Gastrocnemius medialis (tissue), 4 donors: ENCODE results near the gene CENPU. TPM values are rescaled to one million over a fixed set of nuclear protein-coding genes. Genes with fewer than 3 reads are reported as not detected.

Experiments
- ATAC-seq, 2 donors: fragments of 150-250 bp; one replicate each; pipeline ENCODE4 v1.9.1; 2016
- DNase-seq, 2 donors: peaks; one replicate each; pipeline ENCODE4 v3.0.0-alpha.2; 2019
- H3K27ac ChIP-seq, 4 donors: fragments of 200-600 bp; sonication (generic); 1 replicate in 1 of 4; 2 replicates in 3 of 4; pipeline ENCODE4 v1.5.1; 2016 to 2018; ENCODE audit warnings: mild to moderate bottlenecking in 2 of 4, moderate library complexity in 1 of 4
- H3K27me3 ChIP-seq, 3 donors: fragments of 200-600 bp; sonication (generic) in 2 of 3; 1 replicate in 1 of 3; 2 replicates in 2 of 3; pipeline versions ENCODE4 v1.5.1 to v1.6.0; 2016 to 2019; ENCODE audit warnings: mild to moderate bottlenecking in 1 of 3, moderate library complexity in 1 of 3
- H3K36me3 ChIP-seq, 2 donors: fragments of 200-600 bp; sonication (generic) in 1 of 2; one replicate each; pipeline ENCODE4 v1.5.1; 2017 to 2018
- H3K4me1 ChIP-seq, 2 donors: fragments of 200-600 bp; sonication (generic) in 1 of 2; one replicate each; pipeline ENCODE4 v1.5.1; 2016 to 2017; ENCODE audit warnings: mild to moderate bottlenecking in 2 of 2
- H3K4me3 ChIP-seq, 4 donors: fragments of 200-600 bp; sonication (generic) in 3 of 4; 1 replicate in 1 of 4; 2 replicates in 3 of 4; pipeline ENCODE4 v1.5.1; 2016 to 2019; ENCODE audit warnings: mild to moderate bottlenecking in 2 of 4
- H3K9me3 ChIP-seq, 3 donors: fragments of 200-600 bp; sonication (generic) in 2 of 3; 1 replicate in 1 of 3; 2 replicates in 2 of 3; pipeline ENCODE4 v1.5.1; 2016 to 2019
- POLR2A ChIP-seq, 2 donors: fragments of 450-650 bp; IDR thresholded peaks; one replicate each; pipeline ENCODE4 v1.6.1; 2017; ENCODE audit warnings: antibody characterized with exemption in 2 of 2, mild to moderate bottlenecking in 2 of 2, moderate library complexity in 2 of 2
- in situ Hi-C, 4 donors: fragments of 200-750 bp; cut with MboI; loops; one replicate each; pipeline versions ENCODE4 v1.15.0 to v1.8.0; 2017; ENCODE audit warnings: low sequenced_read_pairs in 4 of 4
- intact Hi-C: fragments of 100-400 bp; cut with DNase I; formaldehyde crosslinking; loops from one replicate; pipeline ENCODE4 v1.15.1; 2023; ENCODE audit warnings: low total_unique reads
- total RNA-seq, 4 donors: library from RNA; depleted of rRNA; stranded (reverse); fragments of >200 nt; gene quantifications; one replicate each; pipeline versions ENCODE4 v1.1.0 to v1.2.3, GENCODE V29; 2016
- TF ChIP-seq, protein P1 (sequence below), 5 experiments: fragments of 450-650 bp in 3 of 5; fragments of 200-600 bp in 2 of 5; sonication (generic) in 2 of 5; IDR thresholded peaks in 4 of 5; conservative IDR thresholded peaks in 1 of 5; 1 replicate in 4 of 5; 2 replicates in 1 of 5; pipeline ENCODE4 v1.5.1; 2016 to 2019; ENCODE audit warnings: antibody characterized with exemption in 5 of 5, mild to moderate bottlenecking in 3 of 5, moderate library complexity in 3 of 5

Gene CENPU
- total RNA-seq, 4 donors from 2014 or later, result 0.75 to 2.7 (median 2.2) TPM; not detected in 1

DNA sequence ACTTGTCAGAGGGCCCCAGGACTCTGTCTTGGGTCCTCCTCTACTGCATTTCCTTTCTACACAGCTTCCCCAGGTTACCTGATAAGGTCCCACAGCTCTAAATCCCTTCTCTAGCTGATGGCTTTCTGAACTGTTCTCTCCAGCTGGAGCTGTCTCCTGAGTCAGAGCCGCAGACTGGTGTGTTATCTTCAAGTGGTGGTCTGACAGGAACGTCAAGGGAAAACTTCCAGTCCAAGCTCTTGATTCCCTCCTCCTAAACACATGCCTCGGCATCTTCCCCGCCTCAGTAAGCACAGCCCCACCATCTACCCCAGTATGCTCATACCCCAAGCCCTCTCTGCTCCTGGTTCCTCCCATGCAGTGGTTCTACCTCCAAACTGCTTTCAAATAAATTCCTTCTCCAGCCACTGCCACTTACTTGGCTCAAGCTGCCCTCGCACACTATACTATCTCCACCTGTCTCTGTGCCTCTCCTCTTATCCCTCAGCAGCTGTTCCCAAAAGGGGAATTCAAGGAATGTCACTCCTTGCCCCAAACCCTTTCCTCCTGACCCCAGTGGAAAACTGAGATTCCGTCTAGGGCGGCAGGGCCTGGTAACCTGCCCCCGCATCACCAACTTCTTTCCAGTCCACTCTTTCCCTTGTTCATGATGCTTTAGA lies 17.2 kb upstream of the CENPU start:
- TF ChIP-seq, protein P1, sequence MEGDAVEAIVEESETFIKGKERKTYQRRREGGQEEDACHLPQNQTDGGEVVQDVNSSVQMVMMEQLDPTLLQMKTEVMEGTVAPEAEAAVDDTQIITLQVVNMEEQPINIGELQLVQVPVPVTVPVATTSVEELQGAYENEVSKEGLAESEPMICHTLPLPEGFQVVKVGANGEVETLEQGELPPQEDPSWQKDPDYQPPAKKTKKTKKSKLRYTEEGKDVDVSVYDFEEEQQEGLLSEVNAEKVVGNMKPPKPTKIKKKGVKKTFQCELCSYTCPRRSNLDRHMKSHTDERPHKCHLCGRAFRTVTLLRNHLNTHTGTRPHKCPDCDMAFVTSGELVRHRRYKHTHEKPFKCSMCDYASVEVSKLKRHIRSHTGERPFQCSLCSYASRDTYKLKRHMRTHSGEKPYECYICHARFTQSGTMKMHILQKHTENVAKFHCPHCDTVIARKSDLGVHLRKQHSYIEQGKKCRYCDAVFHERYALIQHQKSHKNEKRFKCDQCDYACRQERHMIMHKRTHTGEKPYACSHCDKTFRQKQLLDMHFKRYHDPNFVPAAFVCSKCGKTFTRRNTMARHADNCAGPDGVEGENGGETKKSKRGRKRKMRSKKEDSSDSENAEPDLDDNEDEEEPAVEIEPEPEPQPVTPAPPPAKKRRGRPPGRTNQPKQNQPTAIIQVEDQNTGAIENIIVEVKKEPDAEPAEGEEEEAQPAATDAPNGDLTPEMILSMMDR (IDR thresholded peaks at IDR 0.05 in 4 of 5, conservative IDR thresholded peaks at IDR 0.05 in 1 of 5), result no peak
- no peak for TF ChIP-seq POLR2A (IDR thresholded peaks at IDR 0.05)
- in situ Hi-C loops, result loop anchor here in 2 of 4 donors (10.0 to 25.0 kb wide), 2 partner anchors 64 to 386 kb away; partner anchors contain the start of gene SLC25A4 (in 1 of the 2)
- peak overlapping the region; percentile 74 to 85 (median 78) for H3K27ac ChIP-seq
- no peaks in the 10 kb centered on the region for H3K27me3 ChIP-seq
- intact Hi-C loops, result loop anchor here (5.0 kb wide), 1 partner anchor 41 kb away; no protein-coding TSS in a partner anchor
- no peaks in the 10 kb centered on the region for H3K9me3 ChIP-seq
- peaks cover 45 to 54% of the 10 kb centered on the region in 2 donors for H3K4me1 ChIP-seq
- H3K36me3 ChIP-seq, result peaks cover 0 to 19% of the 10 kb centered on the region in 2 donors
- ATAC-seq (no peak), DNase-seq (no peak)
- no peak overlapping the region for H3K4me3 ChIP-seq

DNA sequence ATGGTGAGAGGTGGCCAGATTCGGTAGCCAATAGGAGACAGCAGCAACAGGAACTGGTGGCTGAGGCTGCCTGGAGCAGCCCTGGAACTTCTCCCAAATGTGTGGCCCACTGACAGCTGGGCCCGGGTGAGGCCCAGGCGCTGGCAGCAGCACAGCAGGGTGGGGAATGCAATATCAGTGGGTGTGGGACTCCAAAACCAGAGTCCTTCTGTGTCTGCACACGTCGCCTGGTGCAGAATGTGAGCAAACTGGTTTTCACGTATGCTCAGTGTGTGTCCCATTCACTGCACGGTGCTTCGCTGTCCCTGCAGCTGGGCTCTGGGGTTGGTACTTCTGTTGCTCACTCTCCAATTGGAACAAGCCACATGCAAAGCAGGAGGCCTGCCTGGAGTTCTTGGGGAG lies 14.4 kb upstream of the CENPU start:
- Histone ChIP-seq H3K27ac (peak overlapping the region; percentile 74 to 85 (median 79)), H3K4me3 (no peak overlapping the region)

DNA sequence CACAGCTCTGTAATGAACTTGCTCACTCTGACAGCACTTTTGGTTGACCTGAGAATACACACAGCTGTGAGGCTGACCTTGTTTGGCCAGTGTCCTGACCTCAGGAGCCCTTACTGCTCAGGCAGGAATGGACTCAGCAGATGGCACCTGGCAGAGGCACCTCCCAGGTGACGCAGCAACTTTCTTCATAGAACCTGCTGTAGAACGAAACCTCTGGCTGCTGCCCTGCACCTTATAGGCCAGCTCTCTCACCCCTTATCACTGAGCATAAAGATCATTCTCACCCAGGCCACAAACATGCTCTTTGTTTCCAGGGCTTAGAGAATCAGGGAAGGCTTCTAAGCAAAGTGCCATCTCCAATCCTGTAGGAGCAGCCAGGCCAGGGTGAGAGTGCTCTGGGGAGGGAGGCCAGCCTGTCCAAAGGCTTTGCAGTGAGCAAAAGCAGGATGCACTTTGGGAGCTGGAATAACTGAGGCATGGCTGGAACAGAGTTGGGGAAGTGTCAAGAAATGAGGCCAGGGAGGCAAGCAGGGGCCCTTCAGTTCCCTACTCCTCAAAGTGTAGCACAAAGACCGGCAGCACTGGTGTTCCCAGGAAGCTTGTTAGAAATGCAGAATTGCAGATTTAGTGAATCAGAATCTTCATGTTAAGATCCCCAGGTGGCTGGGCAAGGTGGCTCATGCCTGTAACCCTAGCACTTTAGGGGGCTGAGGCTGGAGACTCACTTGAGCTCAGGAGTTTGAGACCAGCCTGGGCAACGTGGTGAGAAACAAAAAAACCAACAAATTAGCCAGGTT lies 13.3 kb upstream of the CENPU start:
- in situ Hi-C loops, result loop anchor here in 3 of 4 donors (5.0 to 25.0 kb wide), 2 partner anchors 75 to 240 kb away; no protein-coding TSS in a partner anchor
- TF ChIP-seq, protein P1 (IDR thresholded peaks at IDR 0.05 in 4 of 5, conservative IDR thresholded peaks at IDR 0.05 in 1 of 5), result no peak
- TF ChIP-seq POLR2A (IDR thresholded peaks at IDR 0.05), result no peak
- intact Hi-C loops, result loop anchor here (2.0 to 10.0 kb wide), 6 partner anchors 80 to 648 kb away; partner anchors contain the start of genes ANKRD37, CFAP97, LRP2BP and SNX25
- peak; percentile 51 to 71 for ATAC-seq
- peak; percentile 72 to 92 for DNase-seq
- no peak overlapping the region for H3K4me3 ChIP-seq
- no peaks in the 10 kb centered on the region for H3K27me3 ChIP-seq
- H3K9me3 ChIP-seq, result no peaks in the 10 kb centered on the region
- no peaks in the 10 kb centered on the region for H3K36me3 ChIP-seq
- peaks cover 29 to 31% of the 10 kb centered on the region in 2 donors for H3K4me1 ChIP-seq
- peak overlapping the region; percentile 74 to 85 (median 79) for H3K27ac ChIP-seq

More for the DNA sequence above, 14.4 kb upstream of the CENPU start:
- Histone ChIP-seq H3K4me1 (peaks cover 34 to 37% of the 10 kb centered on the region in 2 donors), H3K9me3 (no peaks in the 10 kb centered on the region), H3K27me3 (no peaks in the 10 kb centered on the region), H3K36me3 (no peaks in the 10 kb centered on the region)
- TF ChIP-seq POLR2A (IDR thresholded peaks at IDR 0.05), result no peak
- TF ChIP-seq, protein P1 (IDR thresholded peaks at IDR 0.05 in 4 of 5, conservative IDR thresholded peaks at IDR 0.05 in 1 of 5), result no peak
- ATAC-seq (peak in 1 of 2 donors; percentile 4), DNase-seq (peak in 1 of 2 donors; percentile 64)
- in situ Hi-C loops, result loop anchor here in 3 of 4 donors (5.0 to 25.0 kb wide), 2 partner anchors 74 to 239 kb away; no protein-coding TSS in a partner anchor
- intact Hi-C loops, result loop anchor here (5.0 to 10.0 kb wide), 4 partner anchors 159 to 647 kb away; partner anchors contain the start of genes ANKRD37, CFAP97, LRP2BP and SNX25
